NB4 (cell line): Measurements from ENCODE around the gene KASH5.

Source experiments
- CTCF ChIP-seq: IDR thresholded peaks from one replicate; pipeline ENCODE4 v1.5.1; 2012; ENCODE audit warnings: low read depth, low read length
- MYC ChIP-seq: IDR thresholded peaks from 2 replicates; pipeline ENCODE4 v1.6.1; 2011; ENCODE audit warnings: low read depth, low read length

GRCh38 chr19:49465371-49465770 lies 77.3 kb downstream of the KASH5 start:
- no peak for TF ChIP-seq MYC
- no peak for TF ChIP-seq CTCF
